Stimulated activated CD4-positive, alpha-beta T cell treated with anti-CD3 and anti-CD28 coated beads, Interleukin-4, amount 100 ng/mL, for 1 hour (primary cell): ENCODE results near the gene SOS2.
"Not testable (repeated sequence)": the region's sequence is repeated elsewhere in the genome, so short reads cannot be mapped to it uniquely, and the experiment has no call there.

Experiments used
- DNase-seq: peaks from one replicate; pipeline ENCODE4 v3.0.0-alpha.2; 2020

SOS2 gene

DNA sequence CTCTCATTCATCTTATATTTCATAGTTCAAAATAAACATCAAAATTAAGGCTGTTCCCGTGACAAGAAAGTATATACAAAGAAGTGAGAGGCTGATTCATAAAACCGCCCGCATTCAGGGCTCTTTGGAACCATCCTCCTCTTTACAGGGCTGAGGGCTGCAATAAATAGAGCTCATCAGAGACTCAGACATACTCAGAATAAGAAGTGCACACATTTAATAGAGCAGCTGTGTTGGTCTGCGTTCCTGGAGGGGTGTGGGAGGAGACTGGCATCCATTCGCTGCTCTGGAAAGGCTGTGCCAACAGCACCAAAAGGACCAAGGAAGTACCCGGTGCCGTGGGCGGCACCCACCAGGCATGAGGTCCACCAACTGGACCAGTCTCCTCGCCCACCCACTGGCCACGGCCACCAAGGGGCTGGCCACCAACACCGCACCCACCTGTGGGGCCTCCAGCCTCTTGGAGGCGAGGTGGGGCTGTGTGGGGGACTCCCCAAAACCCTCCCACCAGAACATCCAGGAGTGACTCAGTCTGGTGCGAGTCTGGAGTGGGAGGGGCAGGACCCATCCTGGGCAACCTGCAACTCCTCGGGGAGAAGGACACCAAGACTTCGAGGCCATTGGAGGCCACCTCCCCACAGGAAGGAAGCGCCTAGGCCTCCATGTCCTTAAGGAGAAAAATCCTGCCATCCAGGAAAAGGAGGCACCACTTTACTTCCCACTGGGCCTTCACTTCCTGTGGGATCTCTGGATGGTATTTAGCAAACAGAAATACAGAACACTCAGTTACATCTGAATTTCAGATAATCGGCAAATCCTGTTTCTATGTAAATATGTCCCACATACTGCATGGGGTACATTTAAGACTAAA, 147.7 kb downstream of the SOS2 start:
- peak; percentile 63 for DNase-seq

GRCh38 chr14:50082784-50083466, 148.5 kb downstream of the SOS2 start:
- peak; percentile 77 for DNase-seq

DNA sequence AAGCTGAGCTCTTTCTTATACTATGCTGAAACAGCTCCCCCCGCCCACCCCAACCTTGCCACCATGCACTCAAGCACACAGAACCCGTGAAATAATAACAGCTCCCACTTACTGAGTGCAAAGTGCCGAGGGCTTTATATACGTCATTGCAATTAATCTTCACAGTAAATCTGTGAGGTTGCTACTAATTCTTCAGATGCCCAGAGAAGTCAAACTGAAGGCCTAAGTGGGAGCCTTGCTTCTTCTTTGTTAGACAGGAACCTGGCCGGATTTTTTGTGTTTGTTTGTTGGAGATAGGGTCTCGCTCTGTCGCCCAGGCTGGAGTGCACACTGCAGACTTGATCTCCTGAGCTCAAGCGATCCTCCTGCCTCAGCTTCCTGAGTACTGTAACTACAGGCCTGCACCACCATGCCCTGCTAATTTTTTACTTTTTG, 149.1 kb downstream of the SOS2 start:
- DNase-seq: peak; percentile 59

DNA sequence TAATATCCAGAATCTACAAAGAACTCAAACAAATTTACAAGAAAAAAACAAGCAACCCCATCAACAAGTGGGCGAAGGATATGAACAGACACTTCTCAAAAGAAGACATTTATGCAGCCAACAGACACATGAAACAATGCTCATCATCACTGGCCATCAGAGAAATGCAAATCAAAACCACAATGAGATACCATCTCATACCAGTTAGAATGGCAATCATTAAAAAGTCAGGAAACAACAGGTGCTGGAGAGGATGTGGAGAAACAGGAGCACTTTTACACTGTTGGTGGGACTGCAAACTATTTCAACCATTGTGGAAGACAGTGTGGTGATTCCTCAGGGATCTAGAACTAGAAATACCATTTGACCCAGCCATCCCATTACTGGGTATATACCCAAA, 152.3 kb downstream of the SOS2 start:
- not testable (repeated sequence) for DNase-seq

- DNase-seq: not testable (repeated sequence)
Measured at GRCh38 chr14:50073663-50074062, 157.7 kb downstream of the SOS2 start.

DNA sequence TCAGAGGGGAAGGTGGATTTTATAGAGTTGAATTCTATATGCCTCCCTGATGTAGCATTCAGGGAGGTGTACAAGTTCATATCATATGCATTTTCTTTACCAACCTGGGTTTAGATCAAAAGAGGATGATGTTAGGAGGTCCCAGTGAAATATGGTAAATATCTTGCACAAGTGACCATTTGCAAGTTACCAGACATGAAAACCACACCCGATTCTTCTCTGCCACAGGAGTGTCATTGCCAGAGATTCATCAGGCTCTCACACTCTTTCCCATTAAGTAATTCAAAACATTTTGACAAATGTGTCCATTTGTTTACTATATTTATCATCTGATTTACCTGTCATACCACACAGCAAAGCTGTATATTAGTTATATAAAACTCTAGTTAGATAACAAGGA, 159.0 kb downstream of the SOS2 start:
- no peak for DNase-seq

- no peak for DNase-seq
Measured at GRCh38 chr14:50070840-50071548, 160.4 kb downstream of the SOS2 start.

DNA sequence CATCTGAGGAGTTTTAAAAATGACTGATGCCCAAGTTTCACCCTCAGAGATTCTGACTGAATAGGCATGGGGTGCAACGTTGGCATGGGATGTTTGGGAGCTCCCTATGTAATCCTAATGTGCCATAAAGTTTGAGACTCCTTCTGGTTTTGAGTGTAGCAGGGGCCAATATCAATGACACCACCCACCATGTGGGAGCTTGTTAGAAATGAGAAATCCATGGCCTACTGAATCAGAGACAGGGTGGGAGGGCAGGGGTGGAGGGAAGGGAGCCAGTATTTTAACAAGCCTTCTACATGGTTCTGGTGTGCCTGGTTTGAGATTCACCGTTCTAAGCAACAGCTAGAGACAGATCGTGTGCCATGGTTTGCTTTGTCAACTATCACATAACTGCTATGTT, 161.1 kb downstream of the SOS2 start:
- no peak for DNase-seq

GRCh38 chr14:50069325-50069724, 162.1 kb downstream of the SOS2 start:
- no peak for DNase-seq

GRCh38 chr14:50068496-50068895, 162.9 kb downstream of the SOS2 start:
- no peak for DNase-seq

- no peak for DNase-seq
Measured at GRCh38 chr14:50067723-50068495, 163.5 kb downstream of the SOS2 start.
